A673 (cell line): ENCODE measurements around the gene STAT5B.

Experiments used
- EZH2 ChIP-seq: fragments of 200-600 bp; sonication (generic); IDR thresholded peaks from 2 replicates; pipeline ENCODE4 v1.6.1; 2017; ENCODE audit warnings: borderline replicate concordance, low read depth, mild to moderate bottlenecking, mixed read lengths, antibody characterized with exemption, low read length; ENCODE audit not compliant: poor library complexity, severe bottlenecking
- TF ChIP-seq, protein P1 (sequence below): fragments of 300-800, 200-600 bp; sonication (generic); conservative IDR thresholded peaks from 2 replicates; pipeline ENCODE4 v1.5.1; 2017; ENCODE audit warnings: low read depth, mild to moderate bottlenecking, antibody characterized with exemption, low read length, moderate library complexity, mixed read lengths

DNA sequence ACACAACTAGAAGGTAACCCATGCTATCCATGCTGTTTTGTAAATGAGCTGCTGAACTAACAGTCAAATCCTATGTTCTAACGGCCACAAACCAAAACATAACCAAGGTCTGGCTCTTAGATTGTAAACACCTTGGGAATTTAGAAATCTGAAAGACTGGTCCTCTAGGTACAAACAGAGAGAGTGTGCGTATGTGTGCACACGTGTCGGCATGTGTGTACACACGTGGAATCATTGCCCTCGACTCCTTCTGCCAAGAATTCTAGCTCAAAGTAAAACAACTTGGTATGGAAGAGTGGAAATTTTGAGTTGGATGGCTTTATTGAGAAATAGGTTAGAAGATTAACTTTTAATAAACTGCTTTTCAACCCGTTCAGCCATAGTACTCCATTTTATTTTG, 63.8 kb downstream of the STAT5B start:
- TF ChIP-seq, protein P1, sequence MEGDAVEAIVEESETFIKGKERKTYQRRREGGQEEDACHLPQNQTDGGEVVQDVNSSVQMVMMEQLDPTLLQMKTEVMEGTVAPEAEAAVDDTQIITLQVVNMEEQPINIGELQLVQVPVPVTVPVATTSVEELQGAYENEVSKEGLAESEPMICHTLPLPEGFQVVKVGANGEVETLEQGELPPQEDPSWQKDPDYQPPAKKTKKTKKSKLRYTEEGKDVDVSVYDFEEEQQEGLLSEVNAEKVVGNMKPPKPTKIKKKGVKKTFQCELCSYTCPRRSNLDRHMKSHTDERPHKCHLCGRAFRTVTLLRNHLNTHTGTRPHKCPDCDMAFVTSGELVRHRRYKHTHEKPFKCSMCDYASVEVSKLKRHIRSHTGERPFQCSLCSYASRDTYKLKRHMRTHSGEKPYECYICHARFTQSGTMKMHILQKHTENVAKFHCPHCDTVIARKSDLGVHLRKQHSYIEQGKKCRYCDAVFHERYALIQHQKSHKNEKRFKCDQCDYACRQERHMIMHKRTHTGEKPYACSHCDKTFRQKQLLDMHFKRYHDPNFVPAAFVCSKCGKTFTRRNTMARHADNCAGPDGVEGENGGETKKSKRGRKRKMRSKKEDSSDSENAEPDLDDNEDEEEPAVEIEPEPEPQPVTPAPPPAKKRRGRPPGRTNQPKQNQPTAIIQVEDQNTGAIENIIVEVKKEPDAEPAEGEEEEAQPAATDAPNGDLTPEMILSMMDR: no peak
- no peak for TF ChIP-seq EZH2
